H1 (cell line): ENCODE results near the gene ALDH4A1. TPM values are rescaled to one million over a fixed set of nuclear protein-coding genes. Genes with fewer than 3 reads are reported as not detected.

ENCODE experiments used
- CBX8 ChIP-seq: fragments of 300-800, 300-1000 bp; sonication (generic); IDR thresholded peaks from 2 replicates; pipeline ENCODE4 v1.7.1; 2016; ENCODE audit warnings: low read depth, low read length, borderline replicate concordance
- CTBP2 ChIP-seq: IDR thresholded peaks from 2 replicates; pipeline ENCODE4 v1.7.0; 2011; ENCODE audit warnings: borderline replicate concordance, mild to moderate bottlenecking, moderate library complexity, mixed read lengths, low read length; ENCODE audit not compliant: insufficient read depth, insufficient read length
- NANOG ChIP-seq: IDR thresholded peaks from 2 replicates; pipeline ENCODE4 v1.6.1; 2011; ENCODE audit warnings: low read length, low read depth, mild to moderate bottlenecking, inconsistent platforms; ENCODE audit not compliant: insufficient read depth, poor library complexity, severe bottlenecking
- SRF ChIP-seq: IDR thresholded peaks from 2 replicates; pipeline ENCODE4 v1.6.1; 2011; ENCODE audit warnings: mild to moderate bottlenecking, low read depth, low read length, moderate library complexity
- polyA plus RNA-seq, 7 experiments: library from polyadenylated mRNA; depleted of rRNA in 3 of 7; stranded (reverse) in 5 of 7; unstranded in 2 of 7; fragments of >200 nt in 5 of 7; fragments of 200-250 nt in 2 of 7; gene quantifications; 1 replicate in 5 of 7; 2 replicates in 1 of 7; 4 replicates in 1 of 7; pipeline versions ENCODE4 v1.2.1 to v1.2.3, GENCODE V29; 2011 to 2013; ENCODE audit warnings: missing spikeins in 2 of 7, mixed read lengths in 2 of 7
- total RNA-seq: library from RNA; stranded (reverse); fragmentation: NEBNext Ultra II Directional; extraction: Animal tissue kit (Norgen Biotek cat#: 25700); gene quantifications from 2 replicates; pipeline ENCODE4 v1.2.1, GENCODE V29; 2021

The ALDH4A1 gene
- total and polyA plus RNA-seq, 2 of the 8 experiments (the other 6 are each of a cell fraction or from before 2014, with no cell fraction given): 30.3 to 35.9 TPM

DNA sequence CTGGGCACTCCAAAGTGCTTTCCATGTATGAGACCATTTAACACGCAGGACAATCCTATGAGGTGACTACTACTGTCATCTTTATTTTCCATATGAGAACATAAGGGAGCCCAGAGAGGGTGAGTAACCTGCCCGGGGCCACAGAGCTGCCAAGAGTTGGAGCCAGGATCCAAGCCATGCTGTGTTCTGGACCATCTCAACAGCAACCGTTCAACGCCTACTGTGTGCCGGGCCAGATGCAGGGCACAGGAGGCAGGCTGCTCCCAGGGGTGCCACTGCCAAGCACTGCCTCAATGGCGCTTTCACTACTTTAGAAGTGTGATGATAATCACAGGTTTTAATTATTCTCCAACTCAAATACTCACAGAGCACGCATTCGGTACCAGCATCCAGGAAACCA is 3.8 kb downstream of the ALDH4A1 start (continued):
- TF ChIP-seq NANOG (no peak), CTBP2 (no peak), SRF (no peak), CBX8 (no peak)
